ENCODE data around the gene UMODL1.

GRCh38 chr21:42092771-42093170 lies 21.7 kb downstream of the UMODL1 start:
- TF ChIP-seq CTCF (IDR thresholded peaks at IDR 0.05) (no peak), POLR2A (IDR thresholded peaks at IDR 0.05) (no peak), EP300 (IDR thresholded peaks at IDR 0.05) (no peak)

Measured in tibial nerve (tissue), 4 donors.